ENCODE data around the gene GHRH. TPM values are rescaled to one million over a fixed set of nuclear protein-coding genes. Genes with fewer than 3 reads are reported as not detected.

GHRH gene
- total and polyA plus RNA-seq, 2 of the 4 experiments (the other 2 are of a cell fraction): not detected

DNA sequence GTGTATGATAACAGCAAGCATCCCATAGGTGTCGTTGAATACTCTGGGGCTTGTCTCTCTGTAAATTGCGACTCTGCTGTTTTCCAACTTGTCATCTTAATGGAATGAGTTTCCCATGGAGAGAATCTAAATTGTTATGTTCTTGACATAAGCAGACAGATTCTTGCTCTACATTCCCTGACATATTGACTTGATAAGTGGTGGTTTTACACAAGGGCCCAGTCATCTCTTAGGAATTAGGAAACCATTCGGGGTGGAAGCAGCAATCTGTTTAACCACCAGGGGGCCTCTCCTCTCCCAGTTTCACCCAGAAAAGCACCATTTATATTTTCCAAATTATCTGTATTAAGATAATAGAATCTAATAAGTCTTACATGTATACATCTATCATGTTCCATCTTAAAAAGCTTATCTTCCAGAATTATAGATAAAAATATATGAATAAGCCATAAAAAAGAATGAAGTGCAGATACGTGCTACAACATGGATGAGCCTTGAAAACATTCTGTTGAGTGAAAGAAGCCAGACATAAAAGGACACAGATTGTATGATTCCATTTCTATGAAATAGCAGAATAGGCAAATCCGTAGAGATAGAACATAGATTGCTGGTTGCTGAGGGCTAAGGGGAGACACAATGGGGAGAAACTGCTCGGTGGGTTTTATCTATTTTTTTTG is 59.2 kb downstream of the GHRH start (continued):
- peak; percentile 66 for TF ChIP-seq SMC3 (IDR thresholded peaks at IDR 0.05; ENCODE audit: low read depth, low read length)
- TF ChIP-seq NFE2L2 (IDR thresholded peaks at IDR 0.05; ENCODE audit: low read depth, low read length): no peak
- no peak for TF ChIP-seq RFX5 (IDR thresholded peaks at IDR 0.05; ENCODE audit: low read depth, low read length)

DNA sequence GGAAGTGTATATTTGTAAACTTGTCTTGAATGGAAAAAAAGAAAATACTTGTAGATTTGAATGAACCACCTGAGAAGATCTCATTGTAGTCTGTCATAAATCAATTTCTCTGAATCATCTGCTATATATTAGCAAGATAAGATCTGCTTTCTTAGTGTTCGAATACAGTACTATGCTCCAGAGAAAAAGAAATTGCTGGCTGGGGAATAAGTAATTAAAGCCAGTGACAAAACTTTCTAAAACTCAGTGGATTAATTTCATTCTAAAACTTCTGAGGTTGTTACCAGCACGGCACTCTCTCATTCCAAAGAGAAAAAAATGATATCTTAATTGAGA is 59.8 kb downstream of the GHRH start:
- dilution Hi-C loops (cut with HindIII; ENCODE audit: low sequenced_read_pairs, unreplicated experiment): no loop called here
- H2AK5ac ChIP-seq (ENCODE audit: low read depth, low read length): no peak overlapping the region
- no peak overlapping the region for H2AK9ac ChIP-seq (replicated peaks; ENCODE audit: low read depth, low read length, poor library complexity)
- no peak overlapping the region for H2AFZ ChIP-seq (replicated peaks; ENCODE audit: low read length, poor library complexity)
- no peak overlapping the region for H3K4ac ChIP-seq (ENCODE audit: low read depth, low read length)
- H3K27me3 ChIP-seq (ENCODE audit: control insufficient read depth, insufficient read depth, low read length): no peaks in the 10 kb centered on the region
- no TSS peak for BruUV-seq (replicated peaks)
- H3K4me3 ChIP-seq (ENCODE audit: insufficient read depth, low read depth, low read length): no peak overlapping the region; the same call in 1 of the 2 replicates
- no peak overlapping the region for H4K91ac ChIP-seq (ENCODE audit: insufficient read depth, low read depth, low read length)
- no peak overlapping the region for H3K23ac ChIP-seq (ENCODE audit: low read depth, low read length)
- H4K8ac ChIP-seq (ENCODE audit: low read depth in 2 of 2, low read length in 2 of 2): no peak overlapping the region
- H3K4me1 ChIP-seq (ENCODE audit: control insufficient read depth, insufficient read depth, low read length): peaks cover 3% of the 10 kb centered on the region
- in situ Hi-C loops (cut with MboI; ENCODE audit: low sequenced_read_pairs): loop anchor here (10.0 kb wide), 1 partner anchor 183 kb away; no protein-coding TSS in a partner anchor
- H4K20me1 ChIP-seq (ENCODE audit: insufficient read depth, low read length): peaks cover 45% of the 10 kb centered on the region
- H3K36me3 ChIP-seq (ENCODE audit: control insufficient read depth, insufficient read depth, low read length): peaks cover 39% of the 10 kb centered on the region
- no peak for DNase-seq
- TF ChIP-seq, protein P1, sequence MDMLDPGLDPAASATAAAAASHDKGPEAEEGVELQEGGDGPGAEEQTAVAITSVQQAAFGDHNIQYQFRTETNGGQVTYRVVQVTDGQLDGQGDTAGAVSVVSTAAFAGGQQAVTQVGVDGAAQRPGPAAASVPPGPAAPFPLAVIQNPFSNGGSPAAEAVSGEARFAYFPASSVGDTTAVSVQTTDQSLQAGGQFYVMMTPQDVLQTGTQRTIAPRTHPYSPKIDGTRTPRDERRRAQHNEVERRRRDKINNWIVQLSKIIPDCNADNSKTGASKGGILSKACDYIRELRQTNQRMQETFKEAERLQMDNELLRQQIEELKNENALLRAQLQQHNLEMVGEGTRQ (IDR thresholded peaks at IDR 0.05; ENCODE audit: low read depth, low read length): no peak
- no peak for TF ChIP-seq CHD1 (IDR thresholded peaks at IDR 0.05; ENCODE audit: low read depth, low read length)
- TF ChIP-seq FOS (IDR thresholded peaks at IDR 0.05; ENCODE audit: low read depth, low read length): no peak
- TF ChIP-seq MAFK (IDR thresholded peaks at IDR 0.05; ENCODE audit: low read depth, low read length): no peak
- TF ChIP-seq CEBPB (IDR thresholded peaks at IDR 0.05; ENCODE audit: low read depth, low read length): no peak
- no peak overlapping the region for H3K14ac ChIP-seq (replicated peaks; ENCODE audit: low read depth, low read length)
- ChIA-PET CTCF (no interaction called here), POLR2A (ENCODE audit: unreplicated experiment) (no interaction called here)
- peak overlapping the region; percentile 8; the same call in 1 of the 2 replicates for H3K27ac ChIP-seq (ENCODE audit: insufficient read depth, low read length)
- no peak overlapping the region for H2BK15ac ChIP-seq (ENCODE audit: low read depth, low read length)
- no peak overlapping the region for H3K56ac ChIP-seq (ENCODE audit: extremely low read depth, insufficient read depth, low read length)
- no peak for ATAC-seq (ENCODE audit: low read depth)
- intact Hi-C loops (cut with micrococcal nuclease): loop anchor here (1.0 kb wide), 1 partner anchor 333 kb away; no protein-coding TSS in a partner anchor
- no peak overlapping the region for H4K5ac ChIP-seq (ENCODE audit: low read depth, low read length)
- H2BK20ac ChIP-seq (ENCODE audit: low read depth, low read length): no peak overlapping the region
- peak overlapping the region; percentile 22 for H2BK5ac ChIP-seq (ENCODE audit: low read depth, low read length, poor library complexity, severe bottlenecking)
- peak overlapping the region; percentile 31; the same call in 1 of the 2 replicates for H2BK120ac ChIP-seq (ENCODE audit: low read depth, low read length)
- peak overlapping the region; percentile 60 for H3K4me2 ChIP-seq (ENCODE audit: low read depth, low read length)
- H3K9ac ChIP-seq (ENCODE audit: low read depth, low read length): no peak overlapping the region
- peaks cover 30% of the 10 kb centered on the region for H3K9me1 ChIP-seq (ENCODE audit: insufficient read depth, low read length)
- H3K9me3 ChIP-seq (ENCODE audit: control insufficient read depth, insufficient read depth, low read length): no peaks in the 10 kb centered on the region
- no CpG with 5 or more reads among the region's 2 CpGs for WGBS, 2 experiments (ENCODE audit: extremely low coverage in 2 of 2, insufficient read length in 1 of 2)
- H3K79me1 ChIP-seq (ENCODE audit: low read depth in 1 of 2, low read length in 2 of 2): peaks cover 57 to 67% of the 10 kb centered on the region in 2 experiments
- H3K18ac ChIP-seq (ENCODE audit: low read depth, low read length): no peak overlapping the region

Data from IMR-90 (cell line).